K562 (cell line): Measurements from ENCODE around the gene LPXN. TPM values are rescaled to one million over a fixed set of nuclear protein-coding genes. Genes with fewer than 3 reads are reported as not detected.
A peak's percentile ranks its signal among the peaks of the same experiment; 100 is the strongest.

Experiments
- ATF7 ChIP-seq: fragments of 450-650 bp; IDR thresholded peaks from 2 replicates; pipeline ENCODE4 v1.7.1; 2014; ENCODE audit warnings: mild to moderate bottlenecking, moderate library complexity
- CREB5 ChIP-seq: fragments of 250-450 bp; sonication (Bioruptor Pico); IDR thresholded peaks from 2 replicates; pipeline ENCODE4 v1.5.0; 2020; ENCODE audit warnings: mild to moderate bottlenecking
- FOXK1 ChIP-seq: sonication (generic); formaldehyde crosslinking; IDR thresholded peaks from 2 replicates; pipeline ENCODE4 v1.8.0; 2022; ENCODE audit warnings: missing genetic modification reagents, mild to moderate bottlenecking, borderline replicate concordance
- HDAC2 ChIP-seq: fragments of 450-650 bp; IDR thresholded peaks from 2 replicates; pipeline ENCODE4 v1.6.1; 2016; ENCODE audit warnings: mild to moderate bottlenecking
- PTTG1 ChIP-seq: fragments of 450-650 bp; IDR thresholded peaks from 2 replicates; pipeline ENCODE4 v1.6.1; 2016; ENCODE audit warnings: low read depth, mild to moderate bottlenecking, missing genetic modification characterization, missing compliant biosample characterization
- ZNF639 ChIP-seq, 2 experiments: fragments of 200-800 bp in 1 of 2; sonication (Bioruptor generic) in 1 of 2; sonication (generic) in 1 of 2; formaldehyde crosslinking in 1 of 2; IDR thresholded peaks in 1 of 2; conservative IDR thresholded peaks in 1 of 2; 2 replicates each; pipeline versions ENCODE4 v1.5.0 to v1.6.1; 2016 to 2020; ENCODE audit warnings: missing compliant biosample characterization in 1 of 2, missing genetic modification characterization in 1 of 2, missing genetic modification reagents in 1 of 2
- polyA plus RNA-seq, 8 experiments: library from polyadenylated mRNA; depleted of rRNA in 4 of 8; stranded (reverse) in 5 of 8; unstranded in 3 of 8; fragments of >200 nt; fragmentation: Nextera tagmentation in 2 of 8; fragmentation: Illumina TruSeq in 1 of 8; extraction: Ambion mirVana in 2 of 8; extraction: Trizol in 1 of 8; gene quantifications; 2 replicates each; pipeline versions ENCODE4 v1.2.1 to v1.2.3, GENCODE V29; 2011 to 2014; ENCODE audit warnings: inconsistent platforms in 1 of 8, missing spikeins in 1 of 8
- total RNA-seq, 7 experiments: library from RNA; depleted of rRNA in 6 of 7; stranded (reverse); fragments of >200 nt in 6 of 7; fragmentation: Illumina TruSeq in 2 of 7; extraction: Trizol in 2 of 7; gene quantifications; 2 replicates each; pipeline versions ENCODE4 v1.2.1 to v1.2.3, GENCODE V29; 2011 to 2021; ENCODE audit warnings: low replicate concordance in 1 of 7
- TF ChIP-seq, protein P1 (sequence below), 2 experiments: fragments of 450-650 bp in 1 of 2; IDR thresholded peaks; 2 replicates each; pipeline ENCODE4 v1.6.1; 2011 to 2017; ENCODE audit warnings: low read depth in 2 of 2, antibody characterized with exemption in 1 of 2, borderline replicate concordance in 1 of 2, low read length in 1 of 2, mild to moderate bottlenecking in 1 of 2, mixed read lengths in 1 of 2; ENCODE audit not compliant: control insufficient read depth in 1 of 2
- TF ChIP-seq, protein P2 (sequence below): fragments of 250-450 bp; sonication (Bioruptor Pico); IDR thresholded peaks from 2 replicates; pipeline ENCODE4 v1.4.0; 2020
- TF ChIP-seq, protein P3 (sequence below): fragments of 450-650 bp; formaldehyde crosslinking; IDR thresholded peaks from 2 replicates; pipeline ENCODE4 v1.4.0; 2020; ENCODE audit warnings: mild to moderate bottlenecking, moderate library complexity

Gene LPXN
- total and polyA plus RNA-seq, 9 of the 15 experiments (the other 6 are each of a cell fraction or from before 2014, with no cell fraction given) = 0.73 to 3.1 (median 2.0) TPM

- TF ChIP-seq, protein P1, sequence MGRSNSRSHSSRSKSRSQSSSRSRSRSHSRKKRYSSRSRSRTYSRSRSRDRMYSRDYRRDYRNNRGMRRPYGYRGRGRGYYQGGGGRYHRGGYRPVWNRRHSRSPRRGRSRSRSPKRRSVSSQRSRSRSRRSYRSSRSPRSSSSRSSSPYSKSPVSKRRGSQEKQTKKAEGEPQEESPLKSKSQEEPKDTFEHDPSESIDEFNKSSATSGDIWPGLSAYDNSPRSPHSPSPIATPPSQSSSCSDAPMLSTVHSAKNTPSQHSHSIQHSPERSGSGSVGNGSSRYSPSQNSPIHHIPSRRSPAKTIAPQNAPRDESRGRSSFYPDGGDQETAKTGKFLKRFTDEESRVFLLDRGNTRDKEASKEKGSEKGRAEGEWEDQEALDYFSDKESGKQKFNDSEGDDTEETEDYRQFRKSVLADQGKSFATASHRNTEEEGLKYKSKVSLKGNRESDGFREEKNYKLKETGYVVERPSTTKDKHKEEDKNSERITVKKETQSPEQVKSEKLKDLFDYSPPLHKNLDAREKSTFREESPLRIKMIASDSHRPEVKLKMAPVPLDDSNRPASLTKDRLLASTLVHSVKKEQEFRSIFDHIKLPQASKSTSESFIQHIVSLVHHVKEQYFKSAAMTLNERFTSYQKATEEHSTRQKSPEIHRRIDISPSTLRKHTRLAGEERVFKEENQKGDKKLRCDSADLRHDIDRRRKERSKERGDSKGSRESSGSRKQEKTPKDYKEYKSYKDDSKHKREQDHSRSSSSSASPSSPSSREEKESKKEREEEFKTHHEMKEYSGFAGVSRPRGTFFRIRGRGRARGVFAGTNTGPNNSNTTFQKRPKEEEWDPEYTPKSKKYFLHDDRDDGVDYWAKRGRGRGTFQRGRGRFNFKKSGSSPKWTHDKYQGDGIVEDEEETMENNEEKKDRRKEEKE (IDR thresholded peaks at IDR 0.05; ENCODE audit: borderline replicate concordance in 1 of 2, control insufficient read depth in 1 of 2, low read depth in 2 of 2, low read length in 1 of 2) = 0 out of 4 replicates have a peak, but pooled peaks of 1 of the 2 experiments have one; percentile 40
- TF ChIP-seq, protein P2, sequence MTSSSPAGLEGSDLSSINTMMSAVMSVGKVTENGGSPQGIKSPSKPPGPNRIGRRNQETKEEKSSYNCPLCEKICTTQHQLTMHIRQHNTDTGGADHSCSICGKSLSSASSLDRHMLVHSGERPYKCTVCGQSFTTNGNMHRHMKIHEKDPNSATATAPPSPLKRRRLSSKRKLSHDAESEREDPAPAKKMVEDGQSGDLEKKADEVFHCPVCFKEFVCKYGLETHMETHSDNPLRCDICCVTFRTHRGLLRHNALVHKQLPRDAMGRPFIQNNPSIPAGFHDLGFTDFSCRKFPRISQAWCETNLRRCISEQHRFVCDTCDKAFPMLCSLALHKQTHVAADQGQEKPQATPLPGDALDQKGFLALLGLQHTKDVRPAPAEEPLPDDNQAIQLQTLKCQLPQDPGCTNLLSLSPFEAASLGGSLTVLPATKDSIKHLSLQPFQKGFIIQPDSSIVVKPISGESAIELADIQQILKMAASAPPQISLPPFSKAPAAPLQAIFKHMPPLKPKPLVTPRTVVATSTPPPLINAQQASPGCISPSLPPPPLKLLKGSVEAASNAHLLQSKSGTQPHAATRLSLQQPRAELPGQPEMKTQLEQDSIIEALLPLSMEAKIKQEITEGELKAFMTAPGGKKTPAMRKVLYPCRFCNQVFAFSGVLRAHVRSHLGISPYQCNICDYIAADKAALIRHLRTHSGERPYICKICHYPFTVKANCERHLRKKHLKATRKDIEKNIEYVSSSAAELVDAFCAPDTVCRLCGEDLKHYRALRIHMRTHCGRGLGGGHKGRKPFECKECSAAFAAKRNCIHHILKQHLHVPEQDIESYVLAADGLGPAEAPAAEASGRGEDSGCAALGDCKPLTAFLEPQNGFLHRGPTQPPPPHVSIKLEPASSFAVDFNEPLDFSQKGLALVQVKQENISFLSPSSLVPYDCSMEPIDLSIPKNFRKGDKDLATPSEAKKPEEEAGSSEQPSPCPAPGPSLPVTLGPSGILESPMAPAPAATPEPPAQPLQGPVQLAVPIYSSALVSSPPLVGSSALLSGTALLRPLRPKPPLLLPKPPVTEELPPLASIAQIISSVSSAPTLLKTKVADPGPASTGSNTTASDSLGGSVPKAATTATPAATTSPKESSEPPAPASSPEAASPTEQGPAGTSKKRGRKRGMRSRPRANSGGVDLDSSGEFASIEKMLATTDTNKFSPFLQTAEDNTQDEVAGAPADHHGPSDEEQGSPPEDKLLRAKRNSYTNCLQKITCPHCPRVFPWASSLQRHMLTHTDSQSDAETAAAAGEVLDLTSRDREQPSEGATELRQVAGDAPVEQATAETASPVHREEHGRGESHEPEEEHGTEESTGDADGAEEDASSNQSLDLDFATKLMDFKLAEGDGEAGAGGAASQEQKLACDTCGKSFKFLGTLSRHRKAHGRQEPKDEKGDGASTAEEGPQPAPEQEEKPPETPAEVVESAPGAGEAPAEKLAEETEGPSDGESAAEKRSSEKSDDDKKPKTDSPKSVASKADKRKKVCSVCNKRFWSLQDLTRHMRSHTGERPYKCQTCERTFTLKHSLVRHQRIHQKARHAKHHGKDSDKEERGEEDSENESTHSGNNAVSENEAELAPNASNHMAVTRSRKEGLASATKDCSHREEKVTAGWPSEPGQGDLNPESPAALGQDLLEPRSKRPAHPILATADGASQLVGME (CRISPR knock-in tag) = peak; percentile 57; the same call in 1 of the 2 replicates
- peak; percentile 83 for TF ChIP-seq ATF7
- peak; percentile 96 for TF ChIP-seq HDAC2
- no peak for TF ChIP-seq PTTG1 (tag)
- TF ChIP-seq FOXK1 = peak; percentile 88; the same call in 1 of the 2 replicates
- peak in 1 of 2 experiments; percentile 89; a peak in 2 of 4 replicates for TF ChIP-seq ZNF639 (CRISPR knock-in tag; conservative IDR thresholded peaks at IDR 0.05 in 1 of 2, IDR thresholded peaks at IDR 0.05 in 1 of 2)
- no peak for TF ChIP-seq CREB5 (CRISPR knock-in tag)
- TF ChIP-seq, protein P3, sequence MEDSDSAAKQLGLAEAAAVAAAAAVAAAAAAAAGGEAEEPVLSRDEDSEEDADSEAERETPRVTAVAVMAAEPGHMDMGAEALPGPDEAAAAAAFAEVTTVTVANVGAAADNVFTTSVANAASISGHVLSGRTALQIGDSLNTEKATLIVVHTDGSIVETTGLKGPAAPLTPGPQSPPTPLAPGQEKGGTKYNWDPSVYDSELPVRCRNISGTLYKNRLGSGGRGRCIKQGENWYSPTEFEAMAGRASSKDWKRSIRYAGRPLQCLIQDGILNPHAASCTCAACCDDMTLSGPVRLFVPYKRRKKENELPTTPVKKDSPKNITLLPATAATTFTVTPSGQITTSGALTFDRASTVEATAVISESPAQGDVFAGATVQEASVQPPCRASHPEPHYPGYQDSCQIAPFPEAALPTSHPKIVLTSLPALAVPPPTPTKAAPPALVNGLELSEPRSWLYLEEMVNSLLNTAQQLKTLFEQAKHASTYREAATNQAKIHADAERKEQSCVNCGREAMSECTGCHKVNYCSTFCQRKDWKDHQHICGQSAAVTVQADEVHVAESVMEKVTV (CRISPR knock-in tag) = no peak
Measured at GRCh38 chr11:58579192-58580129, 3.8 kb upstream of the LPXN start (continued).
